Upper lobe of left lung (tissue), 6 donors: ENCODE results near the gene COL12A1. TPM values are rescaled to one million over a fixed set of nuclear protein-coding genes. Genes with fewer than 3 reads are reported as not detected.

Experiments used
- ATAC-seq, 2 donors: fragments of 200-7000 bp; cut with Tn5 transposase; one replicate each; pipeline ENCODE4 v1.9.1; 2022; ENCODE audit warnings: mild to moderate bottlenecking in 2 of 2, moderate library complexity in 2 of 2; ENCODE audit not compliant: low FRiP score in 2 of 2
- DNase-seq, 2 donors: peaks; one replicate each; pipeline ENCODE4 v3.0.0-alpha.2; 2019 to 2020
- H3K27ac ChIP-seq, 4 donors: fragments of 200-600 bp; sonication (generic); one replicate each; pipeline ENCODE4 v1.5.1; 2016 to 2019
- H3K27me3 ChIP-seq, 4 donors: fragments of 200-600 bp; sonication (generic); one replicate each; pipeline ENCODE4 v1.5.1; 2017 to 2019
- H3K36me3 ChIP-seq, 4 donors: fragments of 200-600 bp; sonication (generic); one replicate each; pipeline ENCODE4 v1.5.1; 2016 to 2019
- H3K4me1 ChIP-seq, 4 donors: fragments of 200-600 bp; sonication (generic); one replicate each; pipeline ENCODE4 v1.5.1; 2018 to 2019
- H3K4me3 ChIP-seq, 4 donors: fragments of 200-600 bp; sonication (generic); one replicate each; pipeline ENCODE4 v1.5.1; 2017 to 2019; ENCODE audit warnings: mild to moderate bottlenecking in 2 of 4, moderate library complexity in 1 of 4
- H3K9me3 ChIP-seq, 4 donors: fragments of 200-600 bp; sonication (generic); one replicate each; pipeline ENCODE4 v1.5.1; 2018 to 2019
- EP300 ChIP-seq, 4 donors: sonication (generic); formaldehyde crosslinking; IDR thresholded peaks; one replicate each; pipeline ENCODE4 v1.5.1; 2017; ENCODE audit warnings: antibody characterized with exemption in 4 of 4, control low read depth in 2 of 4
- POLR2A ChIP-seq, 4 donors: fragments of 450-650 bp; IDR thresholded peaks; one replicate each; pipeline ENCODE4 v1.5.1; 2016 to 2017; ENCODE audit warnings: antibody characterized with exemption in 4 of 4, mild to moderate bottlenecking in 2 of 4
- POLR2AphosphoS5 ChIP-seq, 2 donors: sonication (generic); formaldehyde crosslinking; IDR thresholded peaks; one replicate each; pipeline ENCODE4 v1.5.1; 2017; ENCODE audit warnings: antibody characterized with exemption in 2 of 2
- WGBS, 2 donors: methylation state at CpG; one replicate each; pipeline ENCODE4 v1.1.5; 2017 to 2018; 5-methylcytosine and 5-hydroxymethylcytosine counted together
- total RNA-seq, 6 donors: library from RNA; depleted of rRNA in 4 of 6; stranded (reverse); fragments of >200 nt in 4 of 6; gene quantifications; one replicate each; pipeline versions ENCODE4 v1.1.0 to v1.2.1, GENCODE V29; 2016 to 2021
- TF ChIP-seq, protein P1 (sequence below), 6 experiments: fragments of 450-650 bp in 4 of 6; fragments of 200-600 bp in 2 of 6; sonication (generic) in 2 of 6; IDR thresholded peaks; one replicate each; pipeline ENCODE4 v1.5.1; 2016 to 2019; ENCODE audit warnings: antibody characterized with exemption in 6 of 6
- donor health status: DM: no; HTN: no; CAD: no; lungs with moderate emphysema.
- donor health status: DM: no; HTN: yes; CAD: no; lungs with severe emphysema.

COL12A1 gene
- total RNA-seq, 6 donors from 2014 or later: 33.3 to 176 (median 76.9) TPM

DNA sequence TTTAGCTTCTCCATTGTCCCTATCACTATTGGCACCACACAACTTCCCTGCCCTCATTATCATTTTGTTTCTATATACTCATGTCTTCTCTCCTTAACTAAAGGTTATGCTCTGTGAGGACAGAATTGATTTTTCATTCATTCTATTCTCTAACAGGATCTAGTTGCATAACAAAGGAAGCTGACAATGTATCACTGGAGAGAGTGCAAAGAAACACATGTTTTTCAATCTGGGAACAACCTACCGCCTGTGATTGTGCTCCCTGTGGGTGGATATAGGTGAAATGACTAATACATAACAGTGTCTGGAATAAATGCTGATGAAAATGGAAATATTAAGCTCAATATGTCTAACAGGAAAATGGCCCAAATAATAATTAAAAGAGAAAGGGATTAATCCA lies 56.6 kb downstream of the COL12A1 start:
- Histone ChIP-seq H3K36me3 (no peaks in the 10 kb centered on the region), H3K27ac (no peak overlapping the region), H3K27me3 (no peaks in the 10 kb centered on the region), H3K4me1 (no peaks in the 10 kb centered on the region), H3K4me3 (no peak overlapping the region), H3K9me3 (no peaks in the 10 kb centered on the region)
- TF ChIP-seq, protein P1, sequence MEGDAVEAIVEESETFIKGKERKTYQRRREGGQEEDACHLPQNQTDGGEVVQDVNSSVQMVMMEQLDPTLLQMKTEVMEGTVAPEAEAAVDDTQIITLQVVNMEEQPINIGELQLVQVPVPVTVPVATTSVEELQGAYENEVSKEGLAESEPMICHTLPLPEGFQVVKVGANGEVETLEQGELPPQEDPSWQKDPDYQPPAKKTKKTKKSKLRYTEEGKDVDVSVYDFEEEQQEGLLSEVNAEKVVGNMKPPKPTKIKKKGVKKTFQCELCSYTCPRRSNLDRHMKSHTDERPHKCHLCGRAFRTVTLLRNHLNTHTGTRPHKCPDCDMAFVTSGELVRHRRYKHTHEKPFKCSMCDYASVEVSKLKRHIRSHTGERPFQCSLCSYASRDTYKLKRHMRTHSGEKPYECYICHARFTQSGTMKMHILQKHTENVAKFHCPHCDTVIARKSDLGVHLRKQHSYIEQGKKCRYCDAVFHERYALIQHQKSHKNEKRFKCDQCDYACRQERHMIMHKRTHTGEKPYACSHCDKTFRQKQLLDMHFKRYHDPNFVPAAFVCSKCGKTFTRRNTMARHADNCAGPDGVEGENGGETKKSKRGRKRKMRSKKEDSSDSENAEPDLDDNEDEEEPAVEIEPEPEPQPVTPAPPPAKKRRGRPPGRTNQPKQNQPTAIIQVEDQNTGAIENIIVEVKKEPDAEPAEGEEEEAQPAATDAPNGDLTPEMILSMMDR (IDR thresholded peaks at IDR 0.05): no peak
- TF ChIP-seq POLR2A (IDR thresholded peaks at IDR 0.05) (no peak), EP300 (IDR thresholded peaks at IDR 0.05) (no peak), POLR2AphosphoS5 (IDR thresholded peaks at IDR 0.05) (no peak)
- ATAC-seq: peak in 1 of 2 donors; percentile 41
- no peak for DNase-seq
- WGBS, 2 donors: 90 to 94% methylated on average over 1 of the region's 1 CpG

DNA sequence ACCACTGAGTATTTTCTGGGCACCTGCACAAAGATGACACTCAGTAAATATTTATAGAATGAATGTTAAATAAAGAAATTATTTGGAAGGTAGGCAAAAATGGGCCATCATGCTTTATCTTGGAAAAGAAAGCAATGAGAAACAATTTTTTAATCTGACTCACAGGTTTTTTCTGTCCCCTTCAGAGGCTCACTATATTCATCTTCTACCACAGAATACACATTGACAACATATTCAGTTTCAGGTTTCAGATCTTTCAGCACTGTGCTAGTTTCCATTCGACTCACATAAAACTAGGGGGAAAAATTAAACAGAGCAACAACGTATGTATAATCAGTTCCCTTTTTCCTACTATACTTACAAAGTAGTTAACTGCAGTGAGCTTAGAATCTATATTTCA lies 58.3 kb downstream of the COL12A1 start:
- DNase-seq (no peak), ATAC-seq (no peak)
- H3K4me1 ChIP-seq: no peaks in the 10 kb centered on the region
- WGBS, 2 donors: 72 to 77% methylated on average over 2 of the region's 2 CpGs
- H3K36me3 ChIP-seq: no peaks in the 10 kb centered on the region
- TF ChIP-seq EP300 (IDR thresholded peaks at IDR 0.05): no peak
- TF ChIP-seq POLR2AphosphoS5 (IDR thresholded peaks at IDR 0.05): no peak
- TF ChIP-seq POLR2A (IDR thresholded peaks at IDR 0.05): no peak
- TF ChIP-seq, protein P1 (IDR thresholded peaks at IDR 0.05): no peak
- no peak overlapping the region for H3K27ac ChIP-seq
- H3K9me3 ChIP-seq: no peaks in the 10 kb centered on the region
- no peak overlapping the region for H3K4me3 ChIP-seq
- no peaks in the 10 kb centered on the region for H3K27me3 ChIP-seq

DNA sequence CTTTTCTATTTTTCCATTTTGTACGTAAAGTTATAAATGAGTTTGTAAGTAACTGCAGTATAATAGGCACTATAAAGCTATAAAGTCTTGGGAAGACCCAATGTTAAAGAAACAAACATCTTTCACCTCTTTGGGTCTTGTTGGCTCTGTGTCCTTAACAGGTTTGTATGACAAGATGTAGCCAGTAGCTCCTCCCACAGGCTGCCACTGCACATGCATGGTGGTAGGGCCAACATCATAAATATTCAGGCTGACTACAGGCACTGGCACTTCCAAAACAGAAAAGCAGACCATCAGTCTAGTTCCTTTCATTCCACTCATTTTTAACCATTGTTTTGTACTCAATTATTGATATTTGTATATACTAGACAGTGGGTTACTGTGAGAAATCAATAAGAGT lies 59.9 kb downstream of the COL12A1 start:
- ATAC-seq: no peak
- DNase-seq: no peak
- Histone ChIP-seq H3K27me3 (no peaks in the 10 kb centered on the region), H3K36me3 (no peaks in the 10 kb centered on the region), H3K4me1 (no peaks in the 10 kb centered on the region), H3K4me3 (no peak overlapping the region), H3K27ac (no peak overlapping the region), H3K9me3 (no peaks in the 10 kb centered on the region)
- 59 to 96% methylated on average over 1 of the region's 1 CpG for WGBS, 2 donors
- TF ChIP-seq POLR2A (IDR thresholded peaks at IDR 0.05) (no peak), POLR2AphosphoS5 (IDR thresholded peaks at IDR 0.05) (no peak), EP300 (IDR thresholded peaks at IDR 0.05) (no peak)
- TF ChIP-seq, protein P1 (IDR thresholded peaks at IDR 0.05): no peak

DNA sequence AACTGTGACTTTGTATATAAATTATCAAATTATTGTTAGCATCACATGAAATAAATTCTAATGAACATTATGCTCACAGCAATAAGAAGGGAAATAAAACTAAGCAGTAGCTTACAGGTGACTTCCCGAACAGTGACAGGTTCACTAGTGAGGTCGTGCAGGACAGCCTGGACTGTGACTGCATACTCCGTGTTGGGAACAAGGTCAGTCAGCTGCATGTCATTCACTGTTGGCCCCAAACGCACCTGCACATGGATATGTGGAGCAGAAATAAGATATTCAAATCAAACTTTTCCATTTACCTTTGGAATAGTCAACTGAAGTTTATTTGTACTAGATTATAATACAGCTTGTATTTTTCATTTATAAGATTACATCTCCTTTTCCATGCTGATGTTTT lies 60.6 kb downstream of the COL12A1 start:
- Histone ChIP-seq H3K9me3 (no peaks in the 10 kb centered on the region), H3K27me3 (no peaks in the 10 kb centered on the region), H3K4me3 (no peak overlapping the region), H3K36me3 (no peaks in the 10 kb centered on the region), H3K27ac (no peak overlapping the region), H3K4me1 (no peaks in the 10 kb centered on the region)
- ATAC-seq (no peak), DNase-seq (no peak)
- TF ChIP-seq, protein P1 (IDR thresholded peaks at IDR 0.05): no peak
- no peak for TF ChIP-seq EP300 (IDR thresholded peaks at IDR 0.05)
- no peak for TF ChIP-seq POLR2AphosphoS5 (IDR thresholded peaks at IDR 0.05)
- no peak for TF ChIP-seq POLR2A (IDR thresholded peaks at IDR 0.05)
- WGBS, 2 donors: 85 to 90% methylated on average over 4 of the region's 4 CpGs

DNA sequence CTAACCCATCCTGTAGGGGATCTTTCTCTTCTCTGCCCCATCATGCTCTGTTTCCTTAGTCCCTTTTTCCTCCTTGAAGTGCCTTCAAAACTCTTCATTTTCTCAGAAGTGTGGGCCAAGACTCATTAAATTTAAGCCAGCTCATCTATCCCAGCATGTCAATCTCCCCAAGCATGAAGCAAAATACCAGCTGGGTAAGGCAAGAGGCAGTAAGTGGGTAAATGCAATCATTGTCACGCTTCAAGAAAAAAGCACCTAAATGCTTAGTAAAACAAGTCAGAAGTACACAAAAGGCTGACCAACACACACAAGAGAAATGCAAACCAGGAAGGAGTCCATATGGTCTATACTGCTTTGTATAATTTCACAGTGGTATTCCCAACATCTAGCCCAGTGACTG lies 61.5 kb downstream of the COL12A1 start:
- no peaks in the 10 kb centered on the region for H3K9me3 ChIP-seq
- DNase-seq (no peak), ATAC-seq (no peak)
- H3K27me3 ChIP-seq: no peaks in the 10 kb centered on the region
- no peak overlapping the region for H3K27ac ChIP-seq
- no peaks in the 10 kb centered on the region for H3K36me3 ChIP-seq
- TF ChIP-seq EP300 (IDR thresholded peaks at IDR 0.05) (no peak), POLR2A (IDR thresholded peaks at IDR 0.05) (no peak), POLR2AphosphoS5 (IDR thresholded peaks at IDR 0.05) (no peak)
- TF ChIP-seq, protein P1 (IDR thresholded peaks at IDR 0.05): no peak
- 97 to 100% methylated on average over 1 of the region's 1 CpG for WGBS, 2 donors
- no peak overlapping the region for H3K4me3 ChIP-seq
- no peaks in the 10 kb centered on the region for H3K4me1 ChIP-seq
